GM21381 (cell line): ENCODE results near the gene PRSS50.

Experiments
- ATAC-seq: cut with Tn5 transposase; IDR thresholded peaks from one replicate; pipeline ENCODE4 v1.9.1; 2021; ENCODE audit warnings: mild to moderate bottlenecking, moderate library complexity; ENCODE audit not compliant: unreplicated experiment

PRSS50 gene

GRCh38 chr3:46693038-46693891, 24.4 kb downstream of the PRSS50 start, which contains the start of gene ALS2CL:
ALS2CL (minus strand) TSS chr3:46693679; CDS start chr3:46689440, 4,239 bp downstream.
- ATAC-seq, result no peak

DNA sequence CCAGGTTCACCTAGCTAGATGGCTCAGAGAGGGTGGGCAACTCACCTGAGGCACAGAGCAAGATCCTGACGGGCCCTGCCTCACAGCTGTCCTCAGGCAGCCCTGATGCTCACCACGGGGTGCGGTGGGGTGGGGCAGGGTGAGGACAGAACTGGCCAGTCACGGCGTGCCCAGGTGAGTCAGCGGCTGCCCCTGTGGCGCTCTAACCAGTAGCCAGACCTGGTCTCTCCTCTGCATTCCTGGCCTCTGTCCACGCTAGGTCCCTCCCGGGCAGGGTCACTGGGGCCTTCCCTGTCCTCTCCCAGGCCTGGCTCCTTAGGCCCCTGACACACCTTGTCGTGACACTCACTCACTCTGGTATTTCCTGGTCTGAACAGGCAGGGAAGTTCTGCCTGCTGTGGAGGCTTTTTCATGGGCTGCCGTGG, 25.1 kb downstream of the PRSS50 start:
- ATAC-seq, result no peak

- no peak for ATAC-seq
These were observed 26.9 kb downstream of the PRSS50 start for GRCh38 chr3:46690798-46691197.

GRCh38 chr3:46685446-46685845, 32.2 kb downstream of the PRSS50 start:
- ATAC-seq, result no peak

- ATAC-seq, result no peak
These were observed 32.8 kb downstream of the PRSS50 start for GRCh38 chr3:46684891-46685290.

DNA sequence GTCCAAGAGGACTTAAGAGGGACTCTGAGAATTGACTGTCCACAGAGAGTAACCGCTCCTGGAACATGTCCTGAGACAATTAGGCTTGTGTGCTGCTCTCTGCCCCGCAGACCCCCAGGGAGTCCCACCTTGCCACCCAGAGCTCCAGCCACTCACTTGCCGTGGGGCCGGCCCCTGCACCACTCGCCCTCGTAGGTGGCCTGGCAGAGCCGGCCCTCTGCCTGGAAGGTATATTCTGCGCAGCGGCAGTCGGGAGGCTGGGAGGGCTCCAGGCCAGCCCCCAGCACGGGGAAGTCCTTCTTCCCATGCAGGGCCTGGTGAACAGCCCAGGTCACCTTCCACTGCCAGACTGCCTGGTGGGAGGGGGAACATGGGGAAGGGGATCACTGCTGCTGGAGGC, 34.7 kb downstream of the PRSS50 start:
- no peak for ATAC-seq

- no peak for ATAC-seq
These were observed 35.7 kb downstream of the PRSS50 start for GRCh38 chr3:46681856-46682540.

DNA sequence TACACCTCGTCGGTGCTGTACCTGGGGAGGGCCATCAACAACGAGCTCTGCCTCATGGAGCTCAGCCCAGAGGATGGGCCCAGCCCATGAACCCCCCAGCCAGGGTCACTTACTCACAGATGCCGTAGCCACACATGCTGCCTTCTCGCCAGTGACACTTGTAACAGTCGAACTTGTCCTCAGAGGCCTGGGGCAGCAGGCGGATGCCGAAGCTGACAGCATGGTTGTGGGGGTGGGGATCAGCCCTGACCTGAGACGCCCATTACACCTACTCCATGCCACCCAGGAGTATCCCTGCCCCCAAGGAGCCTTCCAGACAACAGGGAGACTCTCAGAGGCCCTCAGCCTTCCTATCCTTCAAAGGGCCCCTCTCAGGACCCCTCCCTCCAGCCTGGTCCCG, 36.3 kb downstream of the PRSS50 start:
- ATAC-seq, result no peak

- ATAC-seq, result no peak
These were observed 37.3 kb downstream of the PRSS50 start for GRCh38 chr3:46680298-46680826.

DNA sequence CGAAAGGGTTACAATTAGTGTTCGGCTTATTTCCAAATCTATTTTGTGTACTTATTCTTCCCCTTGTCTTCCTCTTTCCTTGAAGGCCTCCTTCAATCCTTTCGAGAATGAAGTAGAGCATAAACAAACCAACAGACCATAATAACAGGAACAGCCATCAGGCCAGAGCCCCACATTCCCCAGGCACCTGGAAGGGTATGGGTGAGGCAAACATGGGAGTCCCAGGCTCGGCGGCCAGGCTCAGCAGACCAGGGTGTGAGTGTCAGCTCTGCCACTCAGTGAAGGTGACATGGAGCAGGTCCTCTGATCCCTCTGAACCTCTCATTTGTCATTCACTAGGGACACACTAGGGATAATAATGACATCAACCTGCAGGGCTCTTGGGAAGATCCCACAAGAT, 38.0 kb downstream of the PRSS50 start:
- ATAC-seq, result no peak

DNA sequence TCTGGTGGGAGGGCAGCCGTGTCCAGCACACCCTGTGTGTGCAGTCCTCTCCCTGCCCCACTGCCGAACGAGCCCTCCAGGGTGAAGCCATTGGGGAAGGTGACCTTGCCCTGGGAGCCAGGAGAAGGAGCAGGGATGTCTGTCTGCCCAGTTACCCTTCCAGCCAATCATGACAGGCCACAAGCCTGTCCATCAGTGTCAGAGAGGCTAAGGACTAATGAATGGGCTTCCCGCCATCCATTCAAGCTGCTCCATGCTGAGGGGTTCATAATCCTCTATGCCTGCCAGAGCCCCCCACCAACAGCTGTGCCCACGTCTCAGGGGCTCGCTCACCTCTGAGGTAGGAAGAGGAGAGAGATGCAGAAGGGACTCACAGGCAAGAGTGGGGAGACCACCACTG, 39.4 kb downstream of the PRSS50 start:
- ATAC-seq, result no peak

DNA sequence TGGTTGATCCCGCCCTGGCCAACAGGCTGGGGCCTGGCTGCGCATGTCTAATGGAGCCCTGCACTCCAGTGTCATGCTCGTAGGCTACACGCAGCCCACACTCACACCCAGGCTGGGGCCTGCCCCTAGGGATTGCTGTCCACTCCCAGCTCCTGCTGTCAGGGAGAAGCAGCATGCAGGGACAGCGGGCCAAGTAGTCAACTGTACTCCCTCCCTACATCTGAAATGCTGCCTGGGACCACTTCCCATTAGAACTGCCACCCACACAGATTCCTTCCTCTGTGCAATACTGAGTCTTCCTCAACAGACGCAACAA, 40.3 kb downstream of the PRSS50 start:
- no peak for ATAC-seq

DNA sequence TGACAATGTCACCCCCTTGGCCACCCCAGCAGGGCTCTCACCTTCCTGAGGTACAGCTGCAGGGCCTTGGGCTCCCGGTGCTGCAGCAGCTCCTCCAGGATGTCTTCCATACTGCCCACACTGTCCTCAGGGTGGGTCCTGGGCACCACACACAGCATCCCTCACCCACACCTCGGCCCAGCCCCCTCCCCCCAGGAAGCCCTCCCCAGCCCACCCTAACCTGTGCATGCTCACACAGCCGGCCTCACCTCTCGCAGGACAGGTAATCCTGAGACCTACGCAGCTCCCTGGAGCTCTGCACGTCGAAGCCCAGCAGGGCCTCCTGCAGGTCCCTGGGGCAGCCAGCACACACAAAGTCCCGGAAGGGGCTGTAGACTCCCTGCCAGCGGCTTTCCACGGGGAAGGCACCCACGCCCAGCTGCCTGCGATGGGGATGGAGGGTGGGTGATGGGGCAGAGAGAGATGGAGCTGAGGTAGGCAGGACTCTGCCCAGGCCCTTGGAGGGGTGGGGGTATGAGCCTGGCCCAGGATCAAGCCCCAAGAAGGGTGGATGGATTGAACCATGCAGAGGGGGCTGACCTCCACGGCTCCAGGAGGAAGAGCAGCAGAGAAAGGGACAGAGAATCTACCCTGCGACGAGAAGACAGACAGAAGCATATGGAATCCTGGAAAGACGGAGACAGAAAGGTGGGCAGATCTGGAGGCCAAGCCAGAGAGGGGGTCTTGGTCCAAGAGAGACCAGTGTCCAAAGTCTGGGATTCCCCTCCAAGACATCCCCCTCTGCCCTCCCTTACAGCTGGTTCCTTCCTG, 40.9 kb downstream of the PRSS50 start:
- ATAC-seq, result no peak

DNA sequence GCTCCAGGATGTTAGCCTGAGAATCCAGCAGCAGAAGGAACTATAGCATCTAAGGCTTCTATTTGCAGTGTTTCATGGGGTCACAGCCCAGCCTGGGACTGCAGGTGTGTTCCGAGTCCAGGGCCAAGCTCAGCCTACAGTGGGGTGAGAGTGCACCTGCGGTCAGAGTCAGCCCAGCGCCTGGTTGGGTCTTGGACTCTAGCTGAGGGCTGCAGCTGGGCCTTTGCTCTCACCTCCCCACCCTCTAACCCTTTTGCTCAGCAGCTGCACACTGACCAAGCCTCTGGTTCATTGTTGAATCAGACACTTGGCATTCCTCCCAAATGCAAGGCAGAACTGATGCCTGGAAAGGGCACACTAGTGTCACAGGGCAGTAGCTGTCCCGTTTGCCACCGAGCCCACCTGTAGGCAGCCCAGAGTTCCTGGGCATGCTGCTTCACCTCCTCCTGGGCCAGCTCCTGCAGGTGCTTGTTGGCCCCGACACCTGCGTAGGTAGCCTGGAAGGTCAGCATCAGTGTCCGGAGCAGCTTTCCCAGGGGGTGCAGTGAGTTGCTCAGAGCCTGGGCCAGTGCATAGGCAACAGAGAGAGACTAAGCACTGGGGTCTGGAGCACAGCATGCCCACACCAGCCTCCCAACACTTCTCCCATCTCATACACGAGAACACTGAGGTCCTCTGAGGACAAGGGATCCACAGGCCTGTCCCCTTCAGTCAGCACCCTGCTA, 41.7 kb downstream of the PRSS50 start:
- no peak for ATAC-seq

DNA sequence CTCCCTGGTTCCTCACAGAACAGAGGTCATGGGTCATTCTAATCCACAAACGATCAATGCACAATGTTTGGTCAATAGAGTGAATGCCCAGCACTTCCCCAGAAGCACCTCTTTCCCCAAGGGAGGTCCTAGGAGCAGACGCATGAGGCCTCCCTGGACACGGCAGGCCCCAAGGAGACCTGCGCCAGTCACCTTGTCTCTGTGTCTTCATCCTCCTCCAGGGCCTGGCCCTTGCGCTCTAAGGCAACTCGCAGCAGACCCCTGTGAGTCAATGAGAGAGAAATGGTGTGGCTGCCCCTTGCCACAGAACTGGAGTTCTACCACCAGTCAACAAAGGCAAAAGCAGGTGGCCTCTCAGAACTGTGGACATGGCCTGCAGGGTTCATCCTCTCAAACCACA, 42.2 kb downstream of the PRSS50 start:
- no peak for ATAC-seq

DNA sequence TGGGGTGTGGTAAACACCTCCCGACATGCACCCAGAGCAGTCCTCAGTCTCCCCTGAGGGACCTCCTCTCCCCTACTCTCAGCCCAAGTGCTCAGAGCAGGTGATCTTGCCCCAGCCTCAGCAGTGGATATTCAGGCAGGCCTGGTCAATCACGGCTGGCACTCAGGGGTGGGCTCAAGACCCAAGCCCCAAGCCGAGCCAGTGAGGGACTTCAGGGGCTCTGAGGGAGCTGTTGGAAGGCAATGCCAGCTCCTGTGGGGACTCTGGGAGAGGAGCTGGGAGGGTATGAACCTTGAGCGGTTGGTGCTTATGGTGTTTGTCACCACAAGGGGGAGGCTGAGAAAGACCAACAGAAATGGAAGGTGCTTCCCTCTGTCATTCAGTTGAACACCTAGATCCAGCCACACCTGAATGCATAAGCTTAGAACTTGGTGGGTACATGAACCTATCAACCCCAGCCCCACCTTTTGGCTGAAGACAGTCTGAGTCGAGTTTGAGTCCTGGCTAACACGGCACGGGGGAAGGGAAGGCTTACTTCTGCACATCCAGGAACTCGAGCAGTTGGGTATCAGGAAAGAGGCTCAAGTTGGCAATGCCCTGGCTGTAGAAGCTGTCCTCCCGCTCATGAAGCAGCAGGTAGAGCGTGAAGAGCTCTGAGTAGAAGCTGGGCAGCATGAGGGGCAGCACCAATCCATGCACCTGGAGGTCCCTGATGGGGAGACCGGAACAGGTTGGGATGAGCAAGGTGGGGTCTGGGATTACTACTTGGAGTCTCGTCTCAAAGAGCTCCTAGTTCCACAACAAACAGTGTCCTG, 43.4 kb downstream of the PRSS50 start:
- no peak for ATAC-seq

DNA sequence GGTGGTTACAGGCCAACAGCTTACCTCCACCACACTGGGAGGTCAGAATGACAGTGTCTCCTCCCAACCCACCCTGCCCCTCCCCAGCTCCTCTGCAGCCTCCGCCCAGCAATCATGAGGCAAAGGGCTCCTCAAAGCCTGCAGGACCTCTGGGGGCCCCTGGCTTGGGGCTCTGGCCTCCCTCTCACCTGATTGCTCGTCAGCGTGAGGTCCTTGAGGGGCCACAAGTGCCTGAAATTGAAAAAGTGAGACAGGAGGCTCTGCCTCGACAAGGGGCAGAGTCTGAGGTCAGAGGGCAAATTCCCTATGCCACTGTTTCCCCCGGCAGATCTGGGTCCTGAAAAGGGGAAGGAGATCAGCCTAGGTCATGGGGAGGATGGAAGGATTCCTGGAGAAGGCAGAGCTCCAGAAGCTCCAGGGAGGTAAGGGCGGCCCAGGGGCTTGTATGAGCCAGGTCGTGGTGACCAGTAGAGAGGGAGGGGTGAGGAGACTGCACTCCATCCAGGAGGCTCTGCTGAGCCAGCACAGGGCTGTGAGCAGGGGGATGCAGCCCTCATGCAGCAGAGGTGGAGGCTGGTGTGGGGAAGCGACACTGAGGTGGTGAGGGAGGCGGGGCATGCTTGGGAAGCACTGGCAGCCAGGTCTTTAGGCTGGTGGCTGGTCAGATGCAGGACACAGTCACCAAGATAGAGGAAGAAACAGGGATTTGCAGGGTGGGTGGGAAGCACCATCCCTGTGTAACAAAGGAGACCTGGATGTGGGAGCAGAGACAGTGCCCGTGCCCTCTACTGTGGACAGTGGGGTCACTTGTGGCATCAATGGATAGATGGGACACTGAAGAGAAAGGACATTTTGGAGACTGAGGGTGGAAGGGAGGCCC, 44.3 kb downstream of the PRSS50 start:
- no peak for ATAC-seq

- no peak for ATAC-seq
These were observed 45.3 kb downstream of the PRSS50 start for GRCh38 chr3:46672349-46672695.
